Measurements from ENCODE around the gene ATAD3B.
"Not testable (repeated sequence)": the region's sequence is repeated elsewhere in the genome, so short reads cannot be mapped to it uniquely, and the experiment has no call there.

ATAD3B gene

DNA sequence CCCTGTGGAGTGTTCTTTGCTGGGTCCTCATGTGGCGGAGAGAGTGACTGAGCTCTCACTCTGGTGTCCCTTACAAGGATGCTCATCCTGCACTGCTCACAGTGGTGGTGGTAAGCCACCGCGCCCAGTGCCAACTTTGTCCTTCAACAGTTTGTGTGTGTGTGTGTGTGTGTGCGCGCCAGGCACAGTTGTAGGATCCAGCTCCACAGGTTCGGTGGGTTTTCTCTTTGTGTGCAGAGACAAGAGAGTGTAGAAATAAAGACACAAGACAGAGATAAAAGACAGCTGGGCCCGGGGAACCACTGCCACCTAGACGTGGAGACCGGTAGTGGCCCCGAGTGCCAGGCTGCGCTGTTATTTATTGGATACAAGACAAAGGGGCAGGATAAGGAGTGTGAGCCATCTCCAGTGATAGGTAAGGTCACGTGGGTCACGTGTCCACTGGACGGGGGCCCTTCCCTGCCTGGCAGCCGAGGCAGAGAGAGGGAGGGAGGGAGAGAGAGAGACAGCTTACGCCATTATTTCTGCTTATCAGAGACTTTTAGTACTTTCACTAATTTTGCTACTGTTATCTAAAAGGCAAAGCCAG, 33.3 kb downstream of the ATAD3B start (continued):
- TF ChIP-seq ZFP3 (tag by site-specific recombination; IDR thresholded peaks at IDR 0.05; ENCODE audit: low read depth) (peak; percentile 17; the same call in 1 of the 2 replicates), ZBTB17 (tag by site-specific recombination; IDR thresholded peaks at IDR 0.05) (peak; percentile 48; the same call in 1 of the 2 replicates), FEZF1 (tag by site-specific recombination; IDR thresholded peaks at IDR 0.05) (peak; percentile 60), WT1 (tag by site-specific recombination; IDR thresholded peaks at IDR 0.05) (peak; percentile 53; the same call in 1 of the 2 replicates), ZNF2 (tag by site-specific recombination; IDR thresholded peaks at IDR 0.05) (peak; percentile 48; the same call in 1 of the 2 replicates), SCRT2 (tag by site-specific recombination; IDR thresholded peaks at IDR 0.05) (peak; percentile 96), PRDM1 (tag by site-specific recombination; IDR thresholded peaks at IDR 0.05) (peak; percentile 78; the same call in 1 of the 2 replicates), ZNF24 (tag by site-specific recombination; IDR thresholded peaks at IDR 0.05) (peak; percentile 72; the same call in 1 of the 2 replicates), ZNF677 (tag by site-specific recombination; IDR thresholded peaks at IDR 0.05) (peak; percentile 25; the same call in 1 of the 2 replicates)
- TF ChIP-seq, protein P1, sequence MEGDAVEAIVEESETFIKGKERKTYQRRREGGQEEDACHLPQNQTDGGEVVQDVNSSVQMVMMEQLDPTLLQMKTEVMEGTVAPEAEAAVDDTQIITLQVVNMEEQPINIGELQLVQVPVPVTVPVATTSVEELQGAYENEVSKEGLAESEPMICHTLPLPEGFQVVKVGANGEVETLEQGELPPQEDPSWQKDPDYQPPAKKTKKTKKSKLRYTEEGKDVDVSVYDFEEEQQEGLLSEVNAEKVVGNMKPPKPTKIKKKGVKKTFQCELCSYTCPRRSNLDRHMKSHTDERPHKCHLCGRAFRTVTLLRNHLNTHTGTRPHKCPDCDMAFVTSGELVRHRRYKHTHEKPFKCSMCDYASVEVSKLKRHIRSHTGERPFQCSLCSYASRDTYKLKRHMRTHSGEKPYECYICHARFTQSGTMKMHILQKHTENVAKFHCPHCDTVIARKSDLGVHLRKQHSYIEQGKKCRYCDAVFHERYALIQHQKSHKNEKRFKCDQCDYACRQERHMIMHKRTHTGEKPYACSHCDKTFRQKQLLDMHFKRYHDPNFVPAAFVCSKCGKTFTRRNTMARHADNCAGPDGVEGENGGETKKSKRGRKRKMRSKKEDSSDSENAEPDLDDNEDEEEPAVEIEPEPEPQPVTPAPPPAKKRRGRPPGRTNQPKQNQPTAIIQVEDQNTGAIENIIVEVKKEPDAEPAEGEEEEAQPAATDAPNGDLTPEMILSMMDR (tag by site-specific recombination; IDR thresholded peaks at IDR 0.05), result peak; percentile 94
- TF ChIP-seq, protein P2, sequence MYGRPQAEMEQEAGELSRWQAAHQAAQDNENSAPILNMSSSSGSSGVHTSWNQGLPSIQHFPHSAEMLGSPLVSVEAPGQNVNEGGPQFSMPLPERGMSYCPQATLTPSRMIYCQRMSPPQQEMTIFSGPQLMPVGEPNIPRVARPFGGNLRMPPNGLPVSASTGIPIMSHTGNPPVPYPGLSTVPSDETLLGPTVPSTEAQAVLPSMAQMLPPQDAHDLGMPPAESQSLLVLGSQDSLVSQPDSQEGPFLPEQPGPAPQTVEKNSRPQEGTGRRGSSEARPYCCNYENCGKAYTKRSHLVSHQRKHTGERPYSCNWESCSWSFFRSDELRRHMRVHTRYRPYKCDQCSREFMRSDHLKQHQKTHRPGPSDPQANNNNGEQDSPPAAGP (tag by site-specific recombination; IDR thresholded peaks at IDR 0.05), result 0 out of 2 replicates have a peak, but pooled peaks have one; percentile 68

DNA sequence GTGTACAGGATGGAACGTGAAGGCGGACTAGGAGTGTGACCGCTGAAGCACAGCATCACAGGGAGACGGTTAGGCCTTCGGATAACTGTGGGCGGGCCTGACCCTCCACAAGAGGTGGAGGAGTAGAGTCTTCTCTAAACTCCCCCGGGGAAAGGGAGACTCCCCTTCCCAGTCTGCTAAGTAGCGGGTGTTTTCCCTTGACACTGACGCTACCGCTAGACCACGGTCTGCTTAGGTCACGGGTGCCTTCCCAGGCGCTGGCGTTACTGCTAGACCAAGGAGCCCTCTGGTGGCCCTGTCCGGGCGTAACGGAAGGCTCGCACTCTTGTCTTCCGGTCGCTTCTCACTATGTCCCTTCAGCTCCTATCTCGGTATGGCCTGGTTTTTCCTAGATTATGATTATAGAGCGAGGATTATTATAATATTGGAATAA, 33.8 kb downstream of the ATAD3B start:
- H3K27ac ChIP-seq (ENCODE audit: extremely low read depth, low read depth, low read length); H3K4me1 ChIP-seq (ENCODE audit: control insufficient read depth, insufficient read depth, low read length); H3K9me3 ChIP-seq (ENCODE audit: control insufficient read depth, insufficient read depth, low read depth, low read length); H3K4me3 ChIP-seq (ENCODE audit: low read depth, low read length); H3K36me3 ChIP-seq (ENCODE audit: control insufficient read depth in 2 of 2, insufficient read depth in 1 of 2, low read length in 2 of 2): not testable (repeated sequence)
- POLR2A ChIA-PET, result interaction anchor here (0.9 to 1.7 kb wide), 2 partner anchors 104 to 170 kb away, joined by 3 to 7 read pairs; no protein-coding TSS in a partner anchor
- CTCF ChIA-PET, result interaction anchor here (0.7 to 1.6 kb wide), 5 partner anchors 12 to 395 kb away, joined by 3 to 9 read pairs (median 4); no protein-coding TSS in a partner anchor
- TF ChIP-seq ZNF335 (tag by site-specific recombination; conservative IDR thresholded peaks at IDR 0.05) (0 out of 2 replicates have a peak, but pooled peaks have one; percentile 8), ZNF366 (tag by site-specific recombination; conservative IDR thresholded peaks at IDR 0.05) (0 out of 2 replicates have a peak, but pooled peaks have one; percentile 10), ZBTB8A (tag by site-specific recombination; IDR thresholded peaks at IDR 0.05) (peak; percentile 97), SP3 (tag by site-specific recombination; IDR thresholded peaks at IDR 0.05) (0 out of 2 replicates have a peak, but pooled peaks have one; percentile 22), ZNF654 (tag by site-specific recombination; IDR thresholded peaks at IDR 0.05; ENCODE audit: low read depth) (peak; percentile 50)
- TF ChIP-seq, protein P1 (tag by site-specific recombination; IDR thresholded peaks at IDR 0.05), result peak; percentile 6; the same call in 1 of the 2 replicates
- TF ChIP-seq, protein P3, sequence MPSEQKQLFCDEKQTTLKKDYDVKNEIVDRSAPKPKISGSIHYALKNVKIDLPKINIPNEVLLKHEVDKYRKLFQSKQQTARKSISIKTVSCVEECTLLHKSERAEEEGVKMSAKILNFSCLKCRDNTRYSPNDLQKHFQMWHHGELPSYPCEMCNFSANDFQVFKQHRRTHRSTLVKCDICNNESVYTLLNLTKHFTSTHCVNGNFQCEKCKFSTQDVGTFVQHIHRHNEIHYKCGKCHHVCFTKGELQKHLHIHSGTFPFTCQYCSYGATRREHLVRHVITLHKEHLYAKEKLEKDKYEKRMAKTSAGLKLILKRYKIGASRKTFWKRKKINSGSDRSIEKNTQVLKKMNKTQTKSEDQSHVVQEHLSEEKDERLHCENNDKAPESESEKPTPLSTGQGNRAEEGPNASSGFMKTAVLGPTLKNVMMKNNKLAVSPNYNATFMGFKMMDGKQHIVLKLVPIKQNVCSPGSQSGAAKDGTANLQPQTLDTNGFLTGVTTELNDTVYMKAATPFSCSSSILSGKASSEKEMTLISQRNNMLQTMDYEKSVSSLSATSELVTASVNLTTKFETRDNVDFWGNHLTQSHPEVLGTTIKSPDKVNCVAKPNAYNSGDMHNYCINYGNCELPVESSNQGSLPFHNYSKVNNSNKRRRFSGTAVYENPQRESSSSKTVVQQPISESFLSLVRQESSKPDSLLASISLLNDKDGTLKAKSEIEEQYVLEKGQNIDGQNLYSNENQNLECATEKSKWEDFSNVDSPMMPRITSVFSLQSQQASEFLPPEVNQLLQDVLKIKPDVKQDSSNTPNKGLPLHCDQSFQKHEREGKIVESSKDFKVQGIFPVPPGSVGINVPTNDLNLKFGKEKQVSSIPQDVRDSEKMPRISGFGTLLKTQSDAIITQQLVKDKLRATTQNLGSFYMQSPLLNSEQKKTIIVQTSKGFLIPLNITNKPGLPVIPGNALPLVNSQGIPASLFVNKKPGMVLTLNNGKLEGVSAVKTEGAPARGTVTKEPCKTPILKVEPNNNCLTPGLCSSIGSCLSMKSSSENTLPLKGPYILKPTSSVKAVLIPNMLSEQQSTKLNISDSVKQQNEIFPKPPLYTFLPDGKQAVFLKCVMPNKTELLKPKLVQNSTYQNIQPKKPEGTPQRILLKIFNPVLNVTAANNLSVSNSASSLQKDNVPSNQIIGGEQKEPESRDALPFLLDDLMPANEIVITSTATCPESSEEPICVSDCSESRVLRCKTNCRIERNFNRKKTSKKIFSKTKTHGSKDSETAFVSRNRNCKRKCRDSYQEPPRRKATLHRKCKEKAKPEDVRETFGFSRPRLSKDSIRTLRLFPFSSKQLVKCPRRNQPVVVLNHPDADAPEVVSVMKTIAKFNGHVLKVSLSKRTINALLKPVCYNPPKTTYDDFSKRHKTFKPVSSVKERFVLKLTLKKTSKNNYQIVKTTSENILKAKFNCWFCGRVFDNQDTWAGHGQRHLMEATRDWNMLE (tag by site-specific recombination; conservative IDR thresholded peaks at IDR 0.05; ENCODE audit: low read depth), result peak; percentile 53

Measured in HEK293 (cell line).